Naive thymus-derived CD4-positive, alpha-beta T cell (primary cell): Measurements from ENCODE around the gene TMEM47. TPM values are rescaled to one million over a fixed set of nuclear protein-coding genes. Genes with fewer than 3 reads are reported as not detected.

ENCODE experiments used
- ATAC-seq: fragments of 150-1000 bp; cut with Tn5 transposase; 2 replicates; pipeline ENCODE4 v1.10.0; 2021; ENCODE audit warnings: mild to moderate bottlenecking, moderate library complexity
- CTCF ChIA-PET: fragments of 350-600 bp; sonication (Branson Sonifier 250); formaldehyde crosslinking; loops from one replicate; lab custom pipeline; 2021; ENCODE audit warnings: antibody characterized with exemption; lab: Charles Lee
- POLR2A ChIA-PET: fragments of 350-600 bp; sonication (Branson Sonifier 250); formaldehyde crosslinking; loops from one replicate; lab custom pipeline; 2021; ENCODE audit warnings: antibody characterized with exemption, inconsistent platforms; lab: Charles Lee
- DNase-seq, 9 donors: peaks; one replicate each; pipeline versions ENCODE4 v3.0.0 to v3.0.0-alpha.2; 2020 to 2022; ENCODE audit warnings: mixed read lengths in 1 of 9
- H3K27ac ChIP-seq: one replicate; pipeline ENCODE4 v1.7.0; 2013; ENCODE audit warnings: mild to moderate bottlenecking, low read depth, low read length, moderate library complexity
- H3K27me3 ChIP-seq, 2 donors: one replicate each; pipeline ENCODE4 v1.7.0; 2013; ENCODE audit warnings: low read length in 2 of 2, mild to moderate bottlenecking in 2 of 2, moderate library complexity in 2 of 2; ENCODE audit not compliant: control insufficient read depth in 2 of 2, insufficient read depth in 2 of 2
- H3K36me3 ChIP-seq, 3 experiments: 1 replicate in 2 of 3; 2 replicates in 1 of 3; pipeline ENCODE4 v1.7.0; 2013; ENCODE audit warnings: low read length in 3 of 3, mild to moderate bottlenecking in 3 of 3, moderate library complexity in 1 of 3; ENCODE audit not compliant: insufficient read depth in 3 of 3, control insufficient read depth in 2 of 3
- H3K4me1 ChIP-seq, 2 donors: one replicate each; pipeline ENCODE4 v1.7.0; 2013; ENCODE audit warnings: low read length in 2 of 2, mild to moderate bottlenecking in 2 of 2, moderate library complexity in 1 of 2; ENCODE audit not compliant: control insufficient read depth in 2 of 2, insufficient read depth in 2 of 2
- H3K4me3 ChIP-seq: 2 replicates; pipeline ENCODE4 v1.7.0; 2013; ENCODE audit warnings: mild to moderate bottlenecking, low read length
- H3K9me3 ChIP-seq, 3 experiments: 1 replicate in 2 of 3; 2 replicates in 1 of 3; pipeline ENCODE4 v1.7.0; 2013; ENCODE audit warnings: low read length in 3 of 3; ENCODE audit not compliant: control insufficient read depth in 2 of 3
- H3K27ac Mint-ChIP-seq, 9 donors: one replicate each; pipeline ENCODE4 v1.8.0; 2020 to 2022; ENCODE audit warnings: mixed read lengths in 9 of 9, mild to moderate bottlenecking in 8 of 9, moderate library complexity in 5 of 9, inconsistent platforms in 2 of 9
- H3K27me3 Mint-ChIP-seq, 5 donors: one replicate each; pipeline ENCODE4 v1.8.0; 2021 to 2022; ENCODE audit warnings: mixed read lengths in 5 of 5, mild to moderate bottlenecking in 1 of 5
- H3K36me3 Mint-ChIP-seq, 5 donors: one replicate each; pipeline ENCODE4 v1.8.0; 2020 to 2022; ENCODE audit warnings: mixed read lengths in 5 of 5, mild to moderate bottlenecking in 3 of 5, inconsistent platforms in 1 of 5
- H3K4me1 Mint-ChIP-seq, 7 donors: one replicate each; pipeline ENCODE4 v1.8.0; 2020 to 2022; ENCODE audit warnings: mixed read lengths in 7 of 7, mild to moderate bottlenecking in 3 of 7, inconsistent platforms in 1 of 7
- H3K4me3 Mint-ChIP-seq, 10 donors: one replicate each; pipeline ENCODE4 v1.8.0; 2020 to 2022; ENCODE audit warnings: mild to moderate bottlenecking in 10 of 10, mixed read lengths in 10 of 10, moderate library complexity in 6 of 10, inconsistent platforms in 2 of 10
- H3K9me3 Mint-ChIP-seq, 11 donors: one replicate each; pipeline ENCODE4 v1.8.0; 2020 to 2022; ENCODE audit warnings: mixed read lengths in 11 of 11, mild to moderate bottlenecking in 4 of 11, inconsistent platforms in 1 of 11, moderate library complexity in 1 of 11
- intact Hi-C, 2 donors: fragments of 100-400 bp; cut with micrococcal nuclease; formaldehyde crosslinking; loops; one replicate each; pipeline ENCODE4 v1.15.1; 2023
- polyA plus RNA-seq, 2 donors: library from polyadenylated mRNA; unstranded; fragments of 300-500 nt; fragmentation: Illumina TruSeq; gene quantifications; one replicate each; pipeline ENCODE4 v1.2.3, GENCODE V29; 2021
- total RNA-seq, 6 experiments: library from RNA in 5 of 6; stranded (reverse) in 5 of 6; gene quantifications; 1 replicate in 5 of 6; 2 replicates in 1 of 6; pipeline ENCODE4 v1.2.3 and lab custom pipeline; 2021 to 2026

TMEM47 gene
- total RNA-seq (not detected), polyA plus RNA-seq (not detected), total RNA-seq (lab: John Stamatoyannopoulos, UW) (not detected)

- CTCF ChIA-PET, result no interaction called here
- Mint-ChIP-seq H3K27me3 (peaks cover 20 to 39% (median 25%) of the 10 kb centered on the region in 5 donors), H3K36me3 (peaks cover 0 to 4% (median 0%) of the 10 kb centered on the region in 5 donors), H3K27ac (no peak within 1 kb of the TSS), H3K4me3 (peak within 1 kb of the TSS in 5 of 10 donors; percentile 35 to 79 (median 69)), H3K4me1 (peaks cover 0 to 10% (median 7%) of the 10 kb centered on the region in 7 donors), H3K9me3 (peaks cover 0 to 11% (median 2%) of the 10 kb centered on the region in 11 donors)
- POLR2A ChIA-PET, result no interaction called here
- H3K36me3 ChIP-seq, result no peaks in the 10 kb centered on the region
- H3K27ac ChIP-seq, result no peak within 1 kb of the TSS
- no peaks in the 10 kb centered on the region for H3K9me3 ChIP-seq
- no peaks in the 10 kb centered on the region for H3K27me3 ChIP-seq
- DNase-seq (peak in 1 of 9 donors; percentile 24), ATAC-seq (no peak)
- no peak within 1 kb of the TSS for H3K4me3 ChIP-seq
- intact Hi-C loops, result no loop called here
- no peaks in the 10 kb centered on the region for H3K4me1 ChIP-seq
These were observed at the start of gene TMEM47 for GRCh38 chrX:34656842-34657725. TSS of gene TMEM47 (minus strand) at chrX:34657285. CDS start at chrX:34657029, 256 bp downstream.

- no peak for ATAC-seq
- POLR2A ChIA-PET, result no interaction called here
These were observed 30.0 kb upstream of the TMEM47 start for GRCh38 chrX:34687095-34687494.

GRCh38 chrX:34659575-34659974, 2.5 kb upstream of the TMEM47 start:
- DNase-seq, result no peak
- intact Hi-C loops, result no loop called here

More at GRCh38 chrX:34687095-34687494, 30.0 kb upstream of the TMEM47 start:
- Mint-ChIP-seq H3K27ac (no peak overlapping the region), H3K27me3 (no peaks in the 10 kb centered on the region), H3K4me1 (no peaks in the 10 kb centered on the region), H3K9me3 (peaks cover 0 to 25% (median 7%) of the 10 kb centered on the region in 11 donors), H3K36me3 (no peaks in the 10 kb centered on the region), H3K4me3 (no peak overlapping the region)
- Histone ChIP-seq H3K4me3 (no peak overlapping the region), H3K27ac (no peak overlapping the region), H3K9me3 (no peaks in the 10 kb centered on the region), H3K4me1 (no peaks in the 10 kb centered on the region), H3K36me3 (no peaks in the 10 kb centered on the region), H3K27me3 (no peaks in the 10 kb centered on the region)
- intact Hi-C loops, result no loop called here
- DNase-seq, result no peak
- CTCF ChIA-PET, result no interaction called here

GRCh38 chrX:34658326-34658725, 1.2 kb upstream of the TMEM47 start:
- Mint-ChIP-seq H3K4me3 (no peak overlapping the region), H3K9me3 (peaks cover 0 to 11% (median 2%) of the 10 kb centered on the region in 11 donors), H3K4me1 (peaks cover 0 to 10% (median 7%) of the 10 kb centered on the region in 7 donors), H3K27me3 (peaks cover 20 to 39% (median 25%) of the 10 kb centered on the region in 5 donors), H3K36me3 (peaks cover 0 to 4% (median 0%) of the 10 kb centered on the region in 5 donors), H3K27ac (no peak overlapping the region)
- intact Hi-C loops, result no loop called here
- Histone ChIP-seq H3K4me1 (no peaks in the 10 kb centered on the region), H3K27ac (no peak overlapping the region), H3K27me3 (no peaks in the 10 kb centered on the region), H3K36me3 (no peaks in the 10 kb centered on the region), H3K9me3 (no peaks in the 10 kb centered on the region), H3K4me3 (no peak overlapping the region)
- ChIA-PET POLR2A (no interaction called here), CTCF (no interaction called here)
- DNase-seq (no peak), ATAC-seq (no peak)

More at GRCh38 chrX:34659575-34659974, 2.5 kb upstream of the TMEM47 start:
- Histone ChIP-seq H3K9me3 (no peaks in the 10 kb centered on the region), H3K36me3 (no peaks in the 10 kb centered on the region), H3K27me3 (no peaks in the 10 kb centered on the region), H3K4me1 (no peaks in the 10 kb centered on the region), H3K27ac (no peak overlapping the region), H3K4me3 (no peak overlapping the region)
- Mint-ChIP-seq H3K36me3 (peaks cover 0 to 4% (median 0%) of the 10 kb centered on the region in 5 donors), H3K27me3 (peaks cover 20 to 36% (median 25%) of the 10 kb centered on the region in 5 donors), H3K4me3 (no peak overlapping the region), H3K4me1 (peaks cover 0 to 10% (median 7%) of the 10 kb centered on the region in 7 donors), H3K9me3 (peaks cover 0 to 11% (median 2%) of the 10 kb centered on the region in 11 donors), H3K27ac (no peak overlapping the region)
- ATAC-seq, result no peak
- CTCF ChIA-PET, result no interaction called here
- POLR2A ChIA-PET, result no interaction called here

- Histone ChIP-seq H3K27me3 (no peaks in the 10 kb centered on the region), H3K4me1 (no peaks in the 10 kb centered on the region), H3K27ac (no peak overlapping the region), H3K4me3 (no peak overlapping the region), H3K36me3 (no peaks in the 10 kb centered on the region), H3K9me3 (no peaks in the 10 kb centered on the region)
- peak overlapping the region in 4 of 10 donors; percentile 23 to 70 (median 44) for H3K4me3 Mint-ChIP-seq
- no peak overlapping the region for H3K27ac Mint-ChIP-seq
- ChIA-PET POLR2A (no interaction called here), CTCF (no interaction called here)
- ATAC-seq (no peak), DNase-seq (no peak)
- peaks cover 0 to 10% (median 7%) of the 10 kb centered on the region in 7 donors for H3K4me1 Mint-ChIP-seq
- peaks cover 20 to 39% (median 25%) of the 10 kb centered on the region in 5 donors for H3K27me3 Mint-ChIP-seq
- peaks cover 0 to 4% (median 0%) of the 10 kb centered on the region in 5 donors for H3K36me3 Mint-ChIP-seq
- peaks cover 0 to 11% (median 2%) of the 10 kb centered on the region in 11 donors for H3K9me3 Mint-ChIP-seq
- intact Hi-C loops, result no loop called here
These were observed 613 bp upstream of the TMEM47 start for GRCh38 chrX:34657726-34658070.

GRCh38 chrX:34656467-34656841, 631 bp downstream of the TMEM47 start:
- H3K36me3 Mint-ChIP-seq, result peaks cover 0 to 4% (median 0%) of the 10 kb centered on the region in 5 donors
- DNase-seq (no peak), ATAC-seq (no peak)
- peaks cover 20 to 39% (median 25%) of the 10 kb centered on the region in 5 donors for H3K27me3 Mint-ChIP-seq
- ChIA-PET CTCF (no interaction called here), POLR2A (no interaction called here)
- peak overlapping the region in 3 of 10 donors; percentile 47 to 79 (median 69) for H3K4me3 Mint-ChIP-seq
- no peak overlapping the region for H3K4me3 ChIP-seq
- intact Hi-C loops, result no loop called here
- H3K4me1 Mint-ChIP-seq, result peaks cover 0 to 10% (median 7%) of the 10 kb centered on the region in 7 donors
- H3K36me3 ChIP-seq, result no peaks in the 10 kb centered on the region
- H3K4me1 ChIP-seq, result no peaks in the 10 kb centered on the region
- peaks cover 0 to 8% (median 2%) of the 10 kb centered on the region in 11 donors for H3K9me3 Mint-ChIP-seq
- no peak overlapping the region for H3K27ac Mint-ChIP-seq
- H3K27ac ChIP-seq, result no peak overlapping the region
- H3K9me3 ChIP-seq, result no peaks in the 10 kb centered on the region
- H3K27me3 ChIP-seq, result no peaks in the 10 kb centered on the region
